Measurements from ENCODE around the gene PHLDB3.

The PHLDB3 gene

DNA sequence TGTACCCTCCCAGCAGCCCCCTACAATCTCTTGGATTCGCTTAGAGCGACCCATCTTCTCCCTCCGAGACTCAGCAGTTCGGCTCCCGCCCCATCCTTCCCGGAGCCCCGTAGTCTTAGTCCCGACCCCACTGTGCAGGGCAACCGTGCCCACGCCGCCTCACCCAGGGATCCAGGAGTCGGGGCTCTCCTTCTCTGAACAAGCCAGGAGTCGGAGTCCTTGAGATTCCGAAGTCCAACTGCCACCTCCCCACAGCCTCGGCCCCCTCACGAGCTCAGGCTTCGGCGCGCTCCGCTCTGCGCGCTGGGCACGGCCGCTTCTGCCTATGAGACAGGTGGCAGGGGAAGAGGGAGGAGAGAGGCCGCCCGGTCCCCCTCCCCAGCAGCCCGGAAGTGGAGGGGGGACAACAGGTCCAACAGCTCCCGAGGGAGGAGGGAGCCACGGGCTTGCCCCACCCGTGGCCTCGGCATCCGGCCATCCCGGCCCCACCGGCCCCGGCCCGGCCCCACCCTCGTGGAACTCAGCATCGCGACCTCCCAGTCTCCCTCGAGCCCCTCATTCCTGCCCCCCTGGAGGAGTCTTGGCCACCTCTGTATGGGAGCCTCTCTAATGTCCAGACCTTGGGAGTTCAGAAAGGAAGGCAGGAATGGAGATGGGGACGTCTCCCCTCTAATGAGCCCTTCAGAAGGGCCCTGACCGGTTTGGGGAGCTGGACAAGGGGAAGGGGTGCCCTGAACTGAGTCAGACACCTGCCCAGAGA, at the start of gene PHLDB3:
Gene PHLDB3, minus strand, starts transcription at position 321 of the 760 bp plus-strand sequence. CDS start 628 bp downstream, outside the sequence.
- Histone ChIP-seq H3K36me3 (peaks cover 18% of the 10 kb centered on the region), H3K27ac (peak within 1 kb of the TSS; percentile 65), H3K27me3 (ENCODE audit: insufficient read depth, low read depth, severe bottlenecking) (no peaks in the 10 kb centered on the region), H3K9me3 (ENCODE audit: severe bottlenecking) (no peaks in the 10 kb centered on the region), H3K4me3 (ENCODE audit: low read depth, low read length) (peak within 1 kb of the TSS; percentile 72)
- DNase-seq, result peak; percentile 65
- TF ChIP-seq, protein P1, sequence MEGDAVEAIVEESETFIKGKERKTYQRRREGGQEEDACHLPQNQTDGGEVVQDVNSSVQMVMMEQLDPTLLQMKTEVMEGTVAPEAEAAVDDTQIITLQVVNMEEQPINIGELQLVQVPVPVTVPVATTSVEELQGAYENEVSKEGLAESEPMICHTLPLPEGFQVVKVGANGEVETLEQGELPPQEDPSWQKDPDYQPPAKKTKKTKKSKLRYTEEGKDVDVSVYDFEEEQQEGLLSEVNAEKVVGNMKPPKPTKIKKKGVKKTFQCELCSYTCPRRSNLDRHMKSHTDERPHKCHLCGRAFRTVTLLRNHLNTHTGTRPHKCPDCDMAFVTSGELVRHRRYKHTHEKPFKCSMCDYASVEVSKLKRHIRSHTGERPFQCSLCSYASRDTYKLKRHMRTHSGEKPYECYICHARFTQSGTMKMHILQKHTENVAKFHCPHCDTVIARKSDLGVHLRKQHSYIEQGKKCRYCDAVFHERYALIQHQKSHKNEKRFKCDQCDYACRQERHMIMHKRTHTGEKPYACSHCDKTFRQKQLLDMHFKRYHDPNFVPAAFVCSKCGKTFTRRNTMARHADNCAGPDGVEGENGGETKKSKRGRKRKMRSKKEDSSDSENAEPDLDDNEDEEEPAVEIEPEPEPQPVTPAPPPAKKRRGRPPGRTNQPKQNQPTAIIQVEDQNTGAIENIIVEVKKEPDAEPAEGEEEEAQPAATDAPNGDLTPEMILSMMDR (IDR thresholded peaks at IDR 0.05; ENCODE audit: low read depth, low read length), result no peak

DNA sequence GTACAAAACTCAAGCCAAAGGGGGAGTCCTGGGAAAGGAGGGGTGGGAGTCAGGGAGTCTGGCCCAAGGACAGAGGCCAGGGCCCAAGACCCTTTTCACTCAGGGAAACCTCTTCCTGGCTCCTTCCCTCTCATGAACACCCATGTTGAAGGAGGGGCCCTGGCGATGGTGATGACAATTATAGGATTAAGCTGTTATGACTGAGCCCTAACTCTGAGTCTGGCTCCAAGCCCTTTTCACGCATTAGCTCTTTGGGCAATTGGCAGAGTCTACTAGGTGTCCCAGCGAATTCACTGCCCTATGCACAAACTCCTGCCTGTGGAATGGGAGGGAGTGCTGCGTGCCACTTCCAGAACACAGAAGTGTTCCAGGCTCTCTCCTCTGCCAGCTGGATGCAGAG, 49.1 kb upstream of the PHLDB3 start:
- DNase-seq, result peak; percentile 36
- Histone ChIP-seq H3K27me3 (ENCODE audit: insufficient read depth, low read depth, severe bottlenecking) (no peaks in the 10 kb centered on the region), H3K36me3 (peaks cover 67% of the 10 kb centered on the region)

DNA sequence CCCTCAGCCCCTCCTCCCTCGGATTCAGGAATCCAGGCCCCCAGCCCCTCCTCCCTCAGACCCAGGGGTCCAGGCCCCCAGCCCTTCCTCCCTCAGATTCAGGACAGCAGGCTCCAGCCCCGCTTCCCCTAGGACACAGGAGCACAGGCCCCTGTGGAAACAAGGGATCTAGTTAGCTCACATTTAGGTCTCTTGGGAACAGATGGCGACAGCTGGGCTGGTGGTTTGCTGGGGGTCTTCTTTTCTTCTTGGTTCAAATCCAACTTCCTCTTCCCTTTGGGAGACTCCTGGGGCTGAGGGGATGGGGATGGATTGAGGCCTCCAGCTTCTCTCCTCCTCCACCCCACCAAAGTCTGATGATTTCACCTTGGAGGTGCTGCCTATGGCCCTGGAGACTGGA, 48.1 kb upstream of the PHLDB3 start:
- peaks cover 67% of the 10 kb centered on the region for H3K36me3 ChIP-seq
- DNase-seq, result peak; percentile 20
- TF ChIP-seq, protein P1 (IDR thresholded peaks at IDR 0.05; ENCODE audit: low read depth, low read length), result no peak
- no peaks in the 10 kb centered on the region for H3K9me3 ChIP-seq (ENCODE audit: severe bottlenecking)
- H3K4me3 ChIP-seq (ENCODE audit: low read depth, low read length), result no peak overlapping the region
- peak overlapping the region; percentile 70 for H3K27ac ChIP-seq
- no peaks in the 10 kb centered on the region for H3K27me3 ChIP-seq (ENCODE audit: insufficient read depth, low read depth, severe bottlenecking)

More for the DNA sequence above, 49.1 kb upstream of the PHLDB3 start:
- peak overlapping the region; percentile 70 for H3K27ac ChIP-seq
- TF ChIP-seq, protein P1 (IDR thresholded peaks at IDR 0.05; ENCODE audit: low read depth, low read length), result no peak
- no peaks in the 10 kb centered on the region for H3K9me3 ChIP-seq (ENCODE audit: severe bottlenecking)
- H3K4me3 ChIP-seq (ENCODE audit: low read depth, low read length), result no peak overlapping the region

DNA sequence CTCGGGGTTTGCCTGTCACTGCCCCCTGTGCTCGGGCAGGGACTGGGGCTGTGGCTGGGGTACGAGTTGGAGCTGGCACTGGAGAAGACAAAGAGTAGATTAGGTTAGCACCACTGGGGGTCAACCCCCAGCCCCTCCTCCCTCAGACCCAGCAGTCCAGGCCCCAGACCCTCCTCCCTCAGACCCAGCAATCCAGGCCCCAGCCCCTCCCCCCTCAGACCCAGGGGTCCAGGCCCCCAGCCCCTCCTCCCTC, 47.6 kb upstream of the PHLDB3 start:
- Histone ChIP-seq H3K4me3 (ENCODE audit: low read depth, low read length) (no peak overlapping the region), H3K36me3 (peaks cover 67% of the 10 kb centered on the region), H3K27me3 (ENCODE audit: insufficient read depth, low read depth, severe bottlenecking) (no peaks in the 10 kb centered on the region), H3K27ac (no peak overlapping the region), H3K9me3 (ENCODE audit: severe bottlenecking) (no peaks in the 10 kb centered on the region)
- no peak for DNase-seq
- TF ChIP-seq, protein P1 (IDR thresholded peaks at IDR 0.05; ENCODE audit: low read depth, low read length), result no peak

DNA sequence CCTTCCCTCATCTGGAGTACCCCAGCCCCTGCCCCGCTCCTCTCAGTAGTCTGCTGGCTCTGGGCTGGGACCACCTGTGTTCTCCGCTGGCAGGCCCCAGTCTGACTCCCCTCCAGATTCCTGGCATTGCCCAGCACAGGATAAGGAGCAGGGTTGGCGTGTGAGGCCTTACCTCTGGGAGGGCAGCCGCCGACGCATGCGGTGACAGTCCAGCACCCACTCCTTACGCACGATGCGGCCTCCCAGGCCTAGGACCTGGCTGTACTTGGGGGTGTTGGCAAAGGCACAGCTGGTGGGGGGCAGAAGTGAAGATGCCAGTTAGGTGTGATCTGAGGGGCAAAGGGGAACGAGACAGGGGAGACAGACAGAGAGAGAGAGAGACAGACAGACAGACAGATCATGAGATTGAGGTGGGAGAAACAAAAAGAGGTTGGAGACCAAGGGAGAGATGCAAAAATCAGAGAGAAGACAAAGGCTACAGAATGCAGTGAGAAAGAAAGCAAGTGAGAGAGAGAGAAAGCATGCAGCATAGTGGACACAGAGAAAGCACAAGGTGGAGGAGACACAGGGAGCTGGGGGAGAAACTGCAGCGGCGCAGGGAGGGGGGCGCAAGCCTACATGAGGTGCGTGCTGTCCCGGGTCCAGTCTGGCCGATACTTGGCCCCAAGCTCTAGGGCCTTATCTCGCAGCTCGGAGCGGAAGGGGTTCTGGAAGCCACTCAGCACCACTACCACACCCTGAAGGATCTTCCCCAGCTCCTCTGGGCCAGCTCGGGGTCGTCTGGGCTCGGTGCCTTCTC, 47.1 kb upstream of the PHLDB3 start:
- TF ChIP-seq, protein P1 (IDR thresholded peaks at IDR 0.05; ENCODE audit: low read depth, low read length), result no peak
- H3K27me3 ChIP-seq (ENCODE audit: insufficient read depth, low read depth, severe bottlenecking), result no peaks in the 10 kb centered on the region
- H3K27ac ChIP-seq, result no peak overlapping the region
- peaks cover 66% of the 10 kb centered on the region for H3K36me3 ChIP-seq
- H3K4me3 ChIP-seq (ENCODE audit: low read depth, low read length), result no peak overlapping the region
- H3K9me3 ChIP-seq (ENCODE audit: severe bottlenecking), result no peaks in the 10 kb centered on the region
- DNase-seq, result no peak
